Stomach (tissue), 9 donors: ENCODE data around the gene GRIK1. TPM values are rescaled to one million over a fixed set of nuclear protein-coding genes. Genes with fewer than 3 reads are reported as not detected.

Experiments used
- DNase-seq, 2 donors: peaks; one replicate each; pipeline versions ENCODE4 v3.0.0 to v3.0.0-alpha.2; 2013 to 2019
- H3K27ac ChIP-seq, 5 donors: fragments of 200-600 bp in 4 of 5; sonication (generic) in 4 of 5; one replicate each; pipeline ENCODE4 v1.5.1; 2013 to 2019; ENCODE audit warnings: mild to moderate bottlenecking in 1 of 5, moderate library complexity in 1 of 5
- H3K27me3 ChIP-seq, 3 donors: fragments of 200-600 bp; sonication (generic); one replicate each; pipeline ENCODE4 v1.5.1; 2017 to 2019; ENCODE audit warnings: mixed run types in 1 of 3
- H3K36me3 ChIP-seq, 4 donors: fragments of 200-600 bp; sonication (generic); 1 replicate in 3 of 4; 2 replicates in 1 of 4; pipeline ENCODE4 v1.5.1; 2016 to 2019
- H3K4me1 ChIP-seq, 4 donors: fragments of 200-600 bp; sonication (generic); one replicate each; pipeline ENCODE4 v1.5.1; 2016 to 2019
- H3K4me3 ChIP-seq, 4 donors: fragments of 200-600 bp; sonication (generic) in 3 of 4; one replicate each; pipeline ENCODE4 v1.5.1; 2016 to 2019; ENCODE audit warnings: mild to moderate bottlenecking in 1 of 4
- H3K9me3 ChIP-seq, 4 donors: fragments of 200-600 bp; sonication (generic); one replicate each; pipeline ENCODE4 v1.5.1; 2016 to 2019
- EP300 ChIP-seq: sonication (generic); formaldehyde crosslinking; IDR thresholded peaks from one replicate; pipeline ENCODE4 v1.6.1; 2017; ENCODE audit warnings: antibody characterized with exemption
- POLR2A ChIP-seq, 4 donors: fragments of 450-650 bp; IDR thresholded peaks; one replicate each; pipeline ENCODE4 v1.6.1; 2016; ENCODE audit warnings: antibody characterized with exemption in 4 of 4, control low read depth in 2 of 4, mild to moderate bottlenecking in 1 of 4, moderate library complexity in 1 of 4
- POLR2AphosphoS5 ChIP-seq, 3 donors: sonication (generic); formaldehyde crosslinking; IDR thresholded peaks; one replicate each; pipeline ENCODE4 v1.6.1; 2016; ENCODE audit warnings: antibody characterized with exemption in 3 of 3
- WGBS, 5 donors: extraction: QIAGEN DNeasy Blood & Tissue Kit in 3 of 5; methylation state at CpG; one replicate each; pipeline versions ENCODE4 v1.1.5 to v1.1.7; 2013 to 2018; 5-methylcytosine and 5-hydroxymethylcytosine counted together
- intact Hi-C: fragments of 100-400 bp; cut with DNase I; formaldehyde crosslinking; loops from one replicate; pipeline ENCODE4 v1.15.1; 2023; ENCODE audit warnings: low total_unique reads
- polyA plus RNA-seq, 3 donors: library from polyadenylated mRNA; stranded (reverse); fragments of 200-250 nt; gene quantifications; one replicate each; pipeline ENCODE4 v1.2.3, GENCODE V29; 2013
- total RNA-seq, 5 donors: library from RNA; depleted of rRNA; stranded (reverse); fragments of >200 nt; gene quantifications; one replicate each; pipeline versions ENCODE4 v1.1.0 to v1.2.3, GENCODE V29; 2014 to 2016
- TF ChIP-seq, protein P1 (sequence below), 7 experiments: fragments of 450-650 bp in 4 of 7; fragments of 200-600 bp in 3 of 7; sonication (generic) in 3 of 7; IDR thresholded peaks; one replicate each; pipeline ENCODE4 v1.5.1; 2016 to 2019; ENCODE audit warnings: antibody characterized with exemption in 7 of 7, control low read depth in 2 of 7, mild to moderate bottlenecking in 1 of 7
- donor health status: healthy with polysubstance abuse.
- donor health status: Bipolar disorder and iron deficiency.
- donor health status: healthy.

Gene GRIK1
- total and polyA plus RNA-seq, 8 donors, result 0.06 to 1.5 (median 0.66) TPM; not detected in 4

- intact Hi-C loops, result no loop called here
- Histone ChIP-seq H3K27me3 (no peaks in the 10 kb centered on the region), H3K4me3 (no peak overlapping the region), H3K36me3 (no peaks in the 10 kb centered on the region), H3K27ac (no peak overlapping the region), H3K4me1 (no peaks in the 10 kb centered on the region), H3K9me3 (peaks cover 0 to 3% (median 0%) of the 10 kb centered on the region in 4 donors)
- 81 to 86% (median 84%) methylated on average over 4 of the region's 4 CpGs for WGBS, 5 donors
- DNase-seq, result no peak
- TF ChIP-seq, protein P1, sequence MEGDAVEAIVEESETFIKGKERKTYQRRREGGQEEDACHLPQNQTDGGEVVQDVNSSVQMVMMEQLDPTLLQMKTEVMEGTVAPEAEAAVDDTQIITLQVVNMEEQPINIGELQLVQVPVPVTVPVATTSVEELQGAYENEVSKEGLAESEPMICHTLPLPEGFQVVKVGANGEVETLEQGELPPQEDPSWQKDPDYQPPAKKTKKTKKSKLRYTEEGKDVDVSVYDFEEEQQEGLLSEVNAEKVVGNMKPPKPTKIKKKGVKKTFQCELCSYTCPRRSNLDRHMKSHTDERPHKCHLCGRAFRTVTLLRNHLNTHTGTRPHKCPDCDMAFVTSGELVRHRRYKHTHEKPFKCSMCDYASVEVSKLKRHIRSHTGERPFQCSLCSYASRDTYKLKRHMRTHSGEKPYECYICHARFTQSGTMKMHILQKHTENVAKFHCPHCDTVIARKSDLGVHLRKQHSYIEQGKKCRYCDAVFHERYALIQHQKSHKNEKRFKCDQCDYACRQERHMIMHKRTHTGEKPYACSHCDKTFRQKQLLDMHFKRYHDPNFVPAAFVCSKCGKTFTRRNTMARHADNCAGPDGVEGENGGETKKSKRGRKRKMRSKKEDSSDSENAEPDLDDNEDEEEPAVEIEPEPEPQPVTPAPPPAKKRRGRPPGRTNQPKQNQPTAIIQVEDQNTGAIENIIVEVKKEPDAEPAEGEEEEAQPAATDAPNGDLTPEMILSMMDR (IDR thresholded peaks at IDR 0.05), result no peak
- TF ChIP-seq EP300 (no peak), POLR2AphosphoS5 (IDR thresholded peaks at IDR 0.05) (no peak), POLR2A (IDR thresholded peaks at IDR 0.05) (no peak)
Measured at GRCh38 chr21:29604076-29604475, 335.7 kb downstream of the GRIK1 start.

GRCh38 chr21:29601047-29601446 is 338.7 kb downstream of the GRIK1 start:
- WGBS, 5 donors, result 82 to 94% (median 84%) methylated on average over 4 of the region's 4 CpGs
- Histone ChIP-seq H3K27me3 (no peaks in the 10 kb centered on the region), H3K9me3 (peaks cover 0 to 3% (median 0%) of the 10 kb centered on the region in 4 donors), H3K27ac (no peak overlapping the region), H3K36me3 (no peaks in the 10 kb centered on the region), H3K4me1 (no peaks in the 10 kb centered on the region), H3K4me3 (no peak overlapping the region)
- intact Hi-C loops, result no loop called here
- DNase-seq, result no peak
- TF ChIP-seq POLR2AphosphoS5 (IDR thresholded peaks at IDR 0.05) (no peak), POLR2A (IDR thresholded peaks at IDR 0.05) (no peak), EP300 (no peak)
- TF ChIP-seq, protein P1 (IDR thresholded peaks at IDR 0.05), result no peak

DNA sequence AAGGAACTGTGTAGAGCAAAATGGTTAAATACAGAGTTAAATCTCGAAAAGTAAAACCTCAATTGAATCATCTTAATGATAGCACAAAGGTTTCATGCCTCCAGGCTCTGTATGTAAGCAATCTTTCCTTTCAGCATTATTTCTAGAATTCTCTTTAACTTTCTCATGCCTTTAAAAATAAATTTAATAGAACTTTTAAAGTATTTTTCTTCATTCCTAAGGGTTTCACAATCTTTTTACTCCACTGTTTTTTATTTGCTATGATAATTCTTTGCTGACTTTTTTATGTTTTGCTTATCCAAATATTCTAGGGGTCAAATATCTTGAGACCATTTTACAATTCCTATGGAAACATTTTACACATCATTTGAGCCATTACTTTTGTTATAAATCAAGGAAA is 353.1 kb downstream of the GRIK1 start:
- intact Hi-C loops, result no loop called here
- TF ChIP-seq EP300 (no peak), POLR2A (IDR thresholded peaks at IDR 0.05) (no peak), POLR2AphosphoS5 (IDR thresholded peaks at IDR 0.05) (no peak)
- TF ChIP-seq, protein P1 (IDR thresholded peaks at IDR 0.05), result no peak
- Histone ChIP-seq H3K27me3 (no peaks in the 10 kb centered on the region), H3K27ac (no peak overlapping the region), H3K36me3 (no peaks in the 10 kb centered on the region), H3K9me3 (no peaks in the 10 kb centered on the region), H3K4me3 (no peak overlapping the region), H3K4me1 (no peaks in the 10 kb centered on the region)
- WGBS, 5 donors, result 50 to 69% (median 60%) methylated on average over 1 of the region's 1 CpG
- no peak for DNase-seq

DNA sequence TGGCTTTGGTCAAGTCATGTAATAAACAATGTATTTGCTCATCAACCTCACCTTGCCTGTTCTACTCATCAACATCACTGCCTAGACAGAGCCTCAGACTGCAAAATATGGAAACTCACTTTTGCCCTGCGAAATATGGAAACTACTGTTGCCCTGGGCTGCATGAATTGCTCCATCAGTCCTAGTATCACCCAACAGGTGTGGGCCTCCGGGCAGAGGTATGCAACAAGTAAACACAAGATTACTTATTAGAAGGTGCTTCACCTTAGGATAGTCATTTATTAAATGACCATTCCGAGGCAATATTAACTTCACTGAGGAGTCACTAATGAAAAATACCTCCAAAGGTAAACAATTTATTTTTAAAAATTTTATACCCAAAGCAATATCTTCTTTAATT is 354.3 kb downstream of the GRIK1 start:
- no peaks in the 10 kb centered on the region for H3K4me1 ChIP-seq
- H3K4me3 ChIP-seq, result no peak overlapping the region
- WGBS, 5 donors, result 54 to 73% (median 64%) methylated on average over 3 of the region's 3 CpGs
- no peaks in the 10 kb centered on the region for H3K36me3 ChIP-seq
- DNase-seq, result no peak
- TF ChIP-seq POLR2A (IDR thresholded peaks at IDR 0.05), result no peak
- no peak for TF ChIP-seq POLR2AphosphoS5 (IDR thresholded peaks at IDR 0.05)
- no peak for TF ChIP-seq EP300
- TF ChIP-seq, protein P1 (IDR thresholded peaks at IDR 0.05), result no peak
- H3K27me3 ChIP-seq, result no peaks in the 10 kb centered on the region
- intact Hi-C loops, result no loop called here
- H3K9me3 ChIP-seq, result no peaks in the 10 kb centered on the region
- H3K27ac ChIP-seq, result no peak overlapping the region
